Middle frontal gyrus (tissue), 1 donor: ENCODE measurements around the gene CSE1L.
"Not testable (repeated sequence)": the region's sequence is repeated elsewhere in the genome, so short reads cannot be mapped to it uniquely, and the experiment has no call there.

Experiments
- DNase-seq: peaks from one replicate; pipeline ENCODE4 v3.0.0-alpha.2; 2015; ENCODE audit warnings: low spot score; ENCODE audit errors: extremely low spot score

The CSE1L gene

GRCh38 chr20:49046087-49046900, at the start of gene CSE1L:
Gene CSE1L (plus strand): TSS chr20:49046312. CDS start chr20:49058464, 12,152 bp downstream.
- DNase-seq, result peak; percentile 94

GRCh38 chr20:48999890-49000870, 45.9 kb upstream of the CSE1L start:
- DNase-seq, result no peak

DNA sequence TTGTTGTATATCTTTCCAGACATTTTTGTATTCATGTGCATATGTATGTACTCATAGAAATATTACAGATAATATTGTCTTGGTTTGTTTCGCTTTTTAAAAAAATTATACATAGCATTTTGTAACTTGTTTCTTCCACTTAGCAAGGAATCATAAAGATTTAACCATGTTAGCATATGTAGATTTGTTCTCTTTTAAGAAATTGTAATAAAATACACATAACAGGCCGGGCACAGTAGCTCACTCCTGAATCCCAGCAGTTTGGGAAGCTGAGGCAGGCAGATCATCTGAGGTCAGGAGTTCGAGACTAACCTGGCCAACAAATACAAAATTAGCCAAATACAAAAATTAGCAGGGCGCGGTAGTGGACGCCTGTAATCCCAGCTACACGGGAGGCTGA, 44.4 kb upstream of the CSE1L start:
- no peak for DNase-seq

DNA sequence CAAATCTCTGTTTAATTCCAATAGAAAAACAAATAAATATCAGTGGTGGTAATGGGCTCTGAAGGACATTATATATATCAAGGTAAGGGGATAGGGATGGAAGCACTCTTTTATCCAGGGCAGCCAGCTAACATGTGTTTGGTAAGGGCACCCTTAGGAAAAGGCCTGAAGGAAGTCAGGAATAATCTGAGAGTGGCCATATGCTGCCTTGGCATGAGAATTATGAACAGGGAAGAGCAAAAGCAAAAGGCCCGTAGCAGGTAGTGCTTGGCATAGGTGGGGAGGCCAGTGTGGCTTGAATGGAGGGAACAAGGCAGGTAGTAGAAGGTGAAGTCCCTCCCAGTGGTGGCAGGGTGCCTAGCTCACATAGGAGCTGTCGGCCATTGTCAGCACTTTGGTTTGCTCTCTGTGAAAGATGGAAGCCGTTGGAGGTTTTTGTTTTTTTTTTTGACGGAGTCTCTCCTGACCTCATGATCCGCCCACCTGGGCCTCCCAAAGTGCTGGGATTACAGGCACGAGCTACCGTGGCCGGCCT, 39.6 kb upstream of the CSE1L start:
- no peak for DNase-seq

GRCh38 chr20:49009899-49010631, 36.0 kb upstream of the CSE1L start:
- no peak for DNase-seq

DNA sequence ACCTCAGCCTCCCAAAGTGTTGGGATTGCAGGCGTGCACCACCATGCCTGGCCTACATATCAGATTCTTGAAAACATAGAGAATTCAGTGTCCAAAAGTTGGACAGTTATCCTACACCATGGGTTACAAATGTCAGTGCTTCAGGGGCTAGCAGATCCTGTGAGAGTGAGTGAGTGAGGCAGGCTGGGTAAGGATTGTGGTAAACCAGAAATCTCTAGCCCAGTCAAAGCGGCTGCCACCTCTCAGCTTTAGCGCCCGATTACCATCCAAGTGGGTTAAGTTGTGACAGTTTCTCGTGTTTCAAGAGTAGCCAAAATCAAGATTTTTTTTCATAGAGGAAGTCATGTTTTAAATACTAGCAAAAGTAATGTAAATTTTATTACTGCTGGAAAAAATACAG, 21.9 kb upstream of the CSE1L start:
- DNase-seq, result no peak

GRCh38 chr20:49028177-49028576, 17.9 kb upstream of the CSE1L start:
- DNase-seq, result not testable (repeated sequence)

- no peak for DNase-seq
Observed at GRCh38 chr20:49028684-49029083, 17.4 kb upstream of the CSE1L start.

DNA sequence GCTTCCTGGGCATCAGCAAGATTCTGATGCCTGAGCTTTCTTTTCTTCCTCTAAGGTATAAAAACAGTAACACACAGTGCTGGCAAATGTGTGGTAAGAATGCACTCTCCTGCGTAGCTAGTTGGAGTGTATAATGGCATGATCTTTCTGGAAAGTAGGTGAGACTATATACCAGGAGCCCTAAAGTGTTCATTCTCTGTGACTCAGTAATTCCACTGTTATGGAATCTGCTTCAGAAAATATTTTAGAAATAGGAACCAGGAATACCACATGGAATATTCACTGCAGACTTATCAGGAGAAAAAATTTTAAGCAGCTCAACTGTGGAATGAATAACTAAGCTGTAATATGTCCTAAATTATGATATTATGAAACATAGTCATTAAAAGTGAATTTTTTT, 16.9 kb upstream of the CSE1L start:
- DNase-seq, result no peak

- DNase-seq, result no peak
Observed at GRCh38 chr20:49030954-49031619, 15.0 kb upstream of the CSE1L start.

GRCh38 chr20:49032455-49032854, 13.7 kb upstream of the CSE1L start:
- no peak for DNase-seq

DNA sequence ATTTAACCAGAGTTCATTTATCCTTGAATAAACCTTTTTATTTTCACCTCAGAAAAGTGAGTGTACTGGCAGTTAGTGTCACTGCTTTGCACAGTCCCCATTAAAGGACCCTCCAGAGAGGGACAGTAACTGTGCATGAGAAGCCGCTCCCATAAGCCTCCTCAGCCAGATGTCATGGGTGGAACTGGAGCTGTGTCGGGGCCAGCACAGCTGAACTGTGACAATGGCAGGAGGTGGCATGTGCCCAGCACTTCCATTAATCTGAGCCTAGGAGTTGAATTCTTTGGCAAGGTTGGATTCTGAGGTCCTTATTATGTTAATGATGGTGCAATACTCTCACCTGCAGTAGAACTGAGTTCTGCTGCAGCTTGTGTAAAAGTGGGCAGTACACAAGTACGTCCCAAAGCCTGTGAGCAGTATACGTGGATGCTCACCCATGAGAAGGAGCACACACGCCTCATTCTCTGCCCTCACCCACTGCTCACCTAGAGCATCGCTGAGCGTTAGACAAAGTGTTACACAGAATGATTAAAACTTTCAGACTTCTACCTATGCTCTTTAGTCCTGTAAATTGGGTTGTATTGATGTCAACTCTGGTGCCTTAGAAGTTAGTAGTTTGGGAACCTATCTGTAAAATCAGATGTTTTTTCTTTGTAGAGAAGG, 11.9 kb upstream of the CSE1L start:
- no peak for DNase-seq

DNA sequence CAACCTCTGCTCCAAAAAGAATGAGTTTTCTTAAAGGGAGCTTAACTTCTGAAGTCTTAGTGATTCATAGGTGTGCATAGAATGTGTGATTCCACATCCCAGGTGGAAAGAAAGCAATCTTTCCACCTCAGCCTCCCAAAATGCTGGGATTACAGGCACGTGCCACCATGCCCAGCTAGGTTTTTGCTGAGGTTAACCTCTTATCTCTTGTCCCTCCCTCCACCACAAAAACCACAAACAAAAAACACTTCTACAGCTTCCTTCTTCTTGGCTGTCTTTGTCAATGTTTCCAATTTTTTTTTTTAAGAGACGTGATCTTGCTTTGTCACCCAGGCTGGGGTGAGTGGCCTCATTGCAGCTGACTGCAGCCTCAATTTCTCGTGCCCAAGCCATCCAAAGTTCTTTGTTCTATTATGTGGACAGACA, 8.1 kb upstream of the CSE1L start:
- DNase-seq, result no peak

DNA sequence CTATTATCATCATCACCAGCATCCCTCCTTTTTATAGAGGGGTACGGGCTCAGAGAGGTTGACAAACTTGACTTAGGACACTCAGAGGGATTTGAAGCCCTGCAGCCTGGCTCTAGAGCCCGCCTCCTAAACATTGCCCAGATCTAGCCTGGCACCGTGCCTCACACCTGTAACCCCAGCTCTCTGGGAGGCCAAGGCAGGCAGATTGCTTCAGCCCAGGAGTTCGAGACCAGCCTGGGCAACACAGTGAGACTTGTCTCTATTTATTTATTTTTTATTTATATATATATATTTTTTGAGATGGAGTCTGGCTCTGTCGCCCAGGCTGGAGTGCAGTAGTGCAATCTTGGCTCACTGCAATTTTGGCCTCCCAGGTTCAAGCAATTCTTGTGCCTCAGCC, 6.3 kb upstream of the CSE1L start:
- no peak for DNase-seq

GRCh38 chr20:49043000-49043399, 3.1 kb upstream of the CSE1L start:
- no peak for DNase-seq

GRCh38 chr20:49045440-49046086, 549 bp upstream of the CSE1L start:
- no peak for DNase-seq

DNA sequence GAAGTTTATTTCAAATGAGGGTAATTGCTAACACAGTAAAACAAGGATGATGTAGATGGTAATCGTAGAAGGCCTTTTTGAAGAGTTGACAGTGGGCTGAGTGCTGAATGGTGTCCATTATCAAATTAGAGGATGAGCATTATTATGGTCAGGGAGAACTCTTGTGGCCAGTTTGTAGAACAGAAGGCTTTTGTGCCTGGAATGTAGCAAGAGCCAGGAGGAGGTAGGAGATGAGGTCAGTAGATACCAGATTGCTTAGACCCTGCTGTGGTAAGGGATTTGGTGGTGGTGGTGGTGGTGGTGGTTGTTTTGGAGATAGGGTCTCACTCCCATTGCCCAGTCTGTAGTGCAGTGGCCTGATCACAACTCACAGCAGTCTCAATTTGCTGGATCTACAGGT, 6.2 kb downstream of the CSE1L start:
- no peak for DNase-seq

- no peak for DNase-seq
Observed at GRCh38 chr20:49054056-49054643, 8.0 kb downstream of the CSE1L start.

DNA sequence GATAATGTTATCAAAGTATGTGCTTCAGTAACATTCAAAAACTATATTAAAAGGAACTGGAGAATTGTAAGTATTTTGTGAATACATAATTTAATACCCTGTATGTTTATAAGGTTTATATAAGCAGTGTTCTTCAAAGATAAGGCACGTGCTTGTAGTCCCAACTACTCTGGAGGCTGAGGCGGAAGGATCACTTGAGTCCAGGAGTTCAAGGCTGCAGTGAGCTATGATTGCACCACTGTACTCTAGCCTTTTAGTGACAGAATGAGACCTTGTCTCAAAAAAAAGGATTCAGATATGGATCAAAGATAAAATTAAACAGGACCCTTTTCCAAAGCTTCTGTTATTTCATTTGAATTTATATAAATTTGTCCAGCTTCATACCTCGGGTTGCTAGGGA, 17.2 kb downstream of the CSE1L start:
- no peak for DNase-seq
